ENCODE data around the gene CRHR2. TPM values are rescaled to one million over a fixed set of nuclear protein-coding genes. Genes with fewer than 3 reads are reported as not detected.

CRHR2 gene
- total RNA-seq, 4 donors from 2014 or later, result 1.1 TPM; not detected in 3

- no peak for TF ChIP-seq CTCF (IDR thresholded peaks at IDR 0.05; ENCODE audit: low read depth)
Measured at GRCh38 chr7:30652698-30653641, 29.3 kb downstream of the CRHR2 start.

GRCh38 chr7:30652132-30652531 lies 30.1 kb downstream of the CRHR2 start:
- TF ChIP-seq CTCF (IDR thresholded peaks at IDR 0.05; ENCODE audit: low read depth), result no peak

- no peak for TF ChIP-seq CTCF (IDR thresholded peaks at IDR 0.05; ENCODE audit: low read depth)
Measured at GRCh38 chr7:30650421-30650808, 31.8 kb downstream of the CRHR2 start.

- TF ChIP-seq CTCF (IDR thresholded peaks at IDR 0.05; ENCODE audit: low read depth), result no peak
Measured at GRCh38 chr7:30649717-30650420, 32.4 kb downstream of the CRHR2 start.

- no peak for TF ChIP-seq CTCF (IDR thresholded peaks at IDR 0.05; ENCODE audit: low read depth)
Measured at GRCh38 chr7:30648744-30649540, 33.3 kb downstream of the CRHR2 start.

- no peak for TF ChIP-seq CTCF (IDR thresholded peaks at IDR 0.05; ENCODE audit: low read depth)
Measured at GRCh38 chr7:30647589-30648364, 34.5 kb downstream of the CRHR2 start.

All from subcutaneous adipose tissue (tissue), 4 donors.